ENCODE data around the gene GNG7.
A peak's percentile ranks its signal among the peaks of the same experiment; 100 is the strongest.
"Not testable (repeated sequence)": the region's sequence is repeated elsewhere in the genome, so short reads cannot be mapped to it uniquely, and the experiment has no call there.

The GNG7 gene

DNA sequence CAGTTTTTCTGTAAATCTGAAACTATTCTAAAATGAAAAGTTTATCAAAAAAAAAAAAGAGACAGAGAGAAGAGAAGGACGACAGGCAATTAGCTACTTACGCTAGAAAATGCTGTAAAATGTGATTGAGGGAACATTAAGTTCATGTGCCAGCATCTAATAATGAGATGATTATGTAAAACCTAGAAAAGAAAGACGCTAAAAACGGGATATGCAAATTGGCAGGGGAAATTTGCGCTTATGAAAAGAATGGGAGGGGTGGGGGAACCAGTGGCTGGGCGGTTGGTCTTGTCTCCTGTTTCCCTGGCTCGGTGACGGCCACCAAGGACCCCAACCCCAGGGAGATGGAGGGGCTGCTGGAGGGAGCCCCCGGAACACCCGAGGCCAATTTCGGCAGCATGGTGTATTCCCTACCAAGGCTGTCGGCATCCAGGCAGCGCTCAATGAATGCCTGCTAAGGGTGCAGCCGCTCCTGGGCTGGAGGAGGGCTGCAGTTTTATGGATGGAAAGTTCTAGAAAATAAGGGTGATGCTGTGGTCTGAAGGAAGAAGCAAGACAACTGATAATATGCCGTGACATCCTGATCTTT lies 34.2 kb downstream of the GNG7 start:
- DNase-seq: no peak

DNA sequence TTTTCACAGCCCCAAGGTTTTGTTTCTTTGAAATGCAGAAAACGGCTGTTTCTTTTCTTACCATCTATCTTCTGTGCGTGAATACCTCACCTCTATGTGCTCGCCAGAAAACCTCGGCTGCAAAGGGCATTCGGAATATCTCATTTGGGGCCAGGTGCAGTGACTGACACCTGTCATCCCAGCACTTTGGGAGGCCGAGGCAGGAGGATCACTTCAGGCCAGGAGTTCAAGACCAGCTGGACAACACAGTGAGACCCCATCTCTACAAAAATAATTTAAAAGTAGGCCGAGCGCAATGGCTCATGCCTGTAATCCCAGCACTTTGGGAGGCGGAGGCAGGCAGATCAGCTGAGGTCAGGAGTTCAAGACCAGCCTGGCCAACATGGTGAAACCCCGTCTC lies 35.1 kb downstream of the GNG7 start:
- not testable (repeated sequence) for DNase-seq

DNA sequence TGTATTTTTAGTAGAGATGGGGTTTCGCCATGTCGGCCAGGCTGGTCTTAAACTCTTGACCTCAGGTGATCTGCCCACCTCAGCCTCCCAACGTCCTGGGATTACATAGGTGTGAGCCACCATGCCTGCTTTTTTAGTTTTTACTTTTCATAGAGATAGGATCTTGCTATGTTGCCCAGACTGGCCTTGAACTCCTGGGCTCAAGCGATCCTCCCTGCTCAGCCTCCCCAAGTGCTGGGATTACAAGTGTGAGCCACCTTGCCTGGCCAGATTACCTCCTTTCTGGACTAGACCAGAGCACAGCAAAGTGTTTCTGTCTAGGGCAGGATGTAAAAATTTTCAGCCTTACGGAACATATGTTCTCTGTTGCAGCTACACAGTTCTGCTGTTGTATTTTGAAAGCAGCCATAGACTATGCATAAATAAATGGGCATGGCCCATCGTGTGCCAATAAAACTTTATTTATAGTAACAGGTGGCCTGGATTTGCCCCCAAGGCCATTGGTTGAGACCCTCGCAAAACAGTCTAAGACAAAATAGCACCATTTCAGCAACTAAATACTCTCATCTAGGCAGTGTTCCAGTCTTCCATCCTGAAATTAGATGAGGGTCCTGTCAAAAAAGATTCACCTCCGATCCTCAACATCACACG lies 36.0 kb downstream of the GNG7 start:
- DNase-seq: no peak

- no peak for DNase-seq
Observed at GRCh38 chr19:2665103-2665502, 37.4 kb downstream of the GNG7 start.

DNA sequence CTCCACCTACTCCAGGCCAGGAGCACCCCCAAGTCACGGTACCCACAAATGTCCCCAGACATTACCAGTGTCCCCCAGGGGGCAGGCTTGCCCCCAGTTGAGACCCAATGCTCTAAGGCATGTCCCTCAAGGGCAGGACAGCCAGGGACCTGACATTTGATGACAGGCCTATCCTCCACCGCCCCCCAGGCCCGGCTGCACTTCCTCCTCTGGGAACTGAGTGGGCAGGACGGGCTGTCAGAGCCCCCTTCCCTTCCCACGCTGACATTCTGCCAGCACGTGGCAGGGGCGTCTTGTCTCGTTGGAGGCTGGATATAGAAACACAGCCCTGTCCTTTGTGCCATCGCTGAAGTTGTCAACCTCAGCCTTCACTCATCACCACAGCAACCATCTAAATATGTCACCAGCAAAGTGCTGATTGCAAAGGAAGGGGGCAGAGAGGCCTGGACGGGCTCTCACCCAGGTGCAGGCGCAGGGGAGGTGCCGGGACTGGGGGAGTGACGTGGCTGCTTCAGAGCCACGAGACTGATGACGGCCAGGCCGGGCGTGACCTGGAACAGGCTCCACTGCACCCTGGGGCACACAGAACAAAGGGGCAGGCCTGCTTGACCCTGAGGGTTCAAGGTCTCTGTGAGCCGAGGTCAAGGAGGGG lies 38.4 kb downstream of the GNG7 start:
- DNase-seq: no peak

DNA sequence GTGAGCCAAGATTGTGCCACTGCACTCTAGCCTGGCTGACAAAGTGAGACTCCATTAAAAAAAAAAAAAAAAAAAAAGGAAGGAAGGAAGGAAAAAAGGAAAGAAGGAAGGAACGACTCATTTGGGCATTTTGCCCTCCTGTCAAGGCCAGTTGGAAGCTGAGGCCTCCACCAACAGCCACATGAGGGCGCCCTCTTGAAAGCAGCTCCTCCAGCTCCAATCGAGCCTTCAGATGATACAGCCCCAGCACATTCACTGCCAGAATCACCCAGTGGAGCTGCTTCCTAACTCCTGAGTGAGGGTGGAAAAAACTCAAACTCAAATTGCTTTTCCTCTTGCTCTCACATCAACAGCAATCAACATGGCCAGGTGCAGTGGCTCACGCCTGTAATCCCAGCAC lies 40.9 kb downstream of the GNG7 start:
- no peak for DNase-seq

DNA sequence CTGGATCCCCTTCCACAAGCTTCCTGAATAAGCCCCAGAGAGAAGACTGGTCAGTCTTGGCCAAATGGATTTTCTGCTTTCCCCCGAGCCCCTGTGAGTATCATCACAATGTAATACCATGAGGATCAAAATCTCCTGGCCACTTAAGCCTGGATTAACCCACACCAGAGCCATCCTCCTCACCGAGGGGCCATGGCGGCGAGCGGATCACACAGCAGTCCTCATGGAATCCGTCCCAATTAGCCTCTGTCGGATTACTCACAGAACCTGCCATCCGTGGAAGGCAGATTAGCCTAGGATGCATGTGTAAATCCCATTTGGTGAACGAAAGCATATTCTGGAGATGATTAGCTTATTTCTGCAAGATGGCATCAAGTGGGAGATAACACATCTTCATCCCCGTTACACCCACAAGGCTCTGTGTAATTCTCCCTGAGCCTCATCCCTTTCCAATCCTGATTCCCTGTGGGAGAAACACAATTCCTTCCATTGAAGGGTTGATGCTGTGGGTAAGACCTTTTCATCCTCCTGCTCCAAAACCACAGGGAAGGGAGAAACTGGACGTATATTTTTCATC lies 42.5 kb downstream of the GNG7 start:
- DNase-seq: no peak

DNA sequence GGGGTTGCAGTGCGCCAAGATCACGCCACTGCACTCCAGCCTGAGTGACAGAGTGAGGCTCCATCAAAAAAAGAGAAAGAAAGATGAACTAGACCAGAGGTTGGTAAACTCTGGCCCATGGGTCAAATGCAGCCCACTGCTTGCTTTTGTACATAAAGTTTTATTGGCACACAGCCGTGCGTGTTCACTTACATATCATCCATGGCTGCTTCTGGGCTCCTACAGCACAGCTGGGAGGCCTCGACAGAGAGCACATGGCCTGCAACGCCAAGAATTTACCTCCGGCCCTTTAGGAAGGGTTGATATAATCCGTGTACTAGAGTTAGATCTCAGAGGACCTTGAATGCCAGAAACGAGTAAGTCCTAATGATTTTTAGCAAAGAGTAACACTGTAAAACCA lies 46.0 kb downstream of the GNG7 start:
- no peak for DNase-seq

DNA sequence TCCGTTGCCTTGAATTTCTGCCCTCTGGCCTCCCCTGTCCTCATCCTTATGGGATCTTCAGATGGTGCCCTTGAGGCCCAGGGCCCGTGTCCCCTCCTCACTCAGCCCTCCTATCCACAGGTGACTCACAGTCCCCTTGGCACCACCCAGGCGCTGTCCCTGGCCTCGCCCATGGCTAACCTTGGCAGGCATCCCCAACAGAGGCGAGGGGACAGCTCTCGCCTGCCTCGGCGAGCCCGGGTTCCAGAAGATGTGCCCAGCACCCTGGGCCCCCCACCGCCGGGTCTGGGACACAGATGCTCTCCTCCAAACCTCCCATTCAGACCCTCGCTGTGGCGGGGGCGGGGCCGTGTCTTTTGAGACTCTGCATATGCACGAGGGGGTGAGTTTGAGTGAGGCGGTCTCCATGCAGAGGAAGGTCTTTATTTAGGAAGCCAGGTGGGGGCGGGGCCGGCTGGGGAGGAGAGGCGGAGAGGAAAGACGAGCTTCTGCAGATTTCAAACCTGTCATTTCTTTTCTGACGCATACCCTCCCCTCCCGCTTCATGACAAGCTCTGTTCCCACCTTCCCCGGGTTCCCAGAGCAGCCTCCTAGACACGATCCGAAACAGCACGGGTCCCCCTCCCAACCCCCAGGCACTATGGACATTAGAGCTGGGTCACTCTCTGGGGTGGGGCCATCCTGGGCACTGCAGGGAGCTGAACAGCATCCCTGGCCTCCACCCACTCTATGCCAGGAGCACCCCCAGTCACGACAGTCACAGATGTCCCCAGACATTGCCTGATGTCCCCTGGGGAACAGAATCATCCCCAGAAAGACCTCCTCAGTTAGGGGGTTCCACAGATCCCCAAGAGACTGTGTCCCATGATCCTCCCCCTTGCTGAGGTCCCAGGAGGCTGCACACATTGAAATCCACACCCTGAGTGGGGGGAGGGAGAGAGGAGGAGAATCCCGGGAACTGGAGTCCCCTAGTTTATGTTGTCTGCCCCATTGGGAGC lies 48.5 kb downstream of the GNG7 start:
- DNase-seq: no peak

GRCh38 chr19:2653218-2653617 lies 49.3 kb downstream of the GNG7 start:
- DNase-seq: no peak

- DNase-seq: no peak
Observed at GRCh38 chr19:2652504-2653099, 49.9 kb downstream of the GNG7 start.

DNA sequence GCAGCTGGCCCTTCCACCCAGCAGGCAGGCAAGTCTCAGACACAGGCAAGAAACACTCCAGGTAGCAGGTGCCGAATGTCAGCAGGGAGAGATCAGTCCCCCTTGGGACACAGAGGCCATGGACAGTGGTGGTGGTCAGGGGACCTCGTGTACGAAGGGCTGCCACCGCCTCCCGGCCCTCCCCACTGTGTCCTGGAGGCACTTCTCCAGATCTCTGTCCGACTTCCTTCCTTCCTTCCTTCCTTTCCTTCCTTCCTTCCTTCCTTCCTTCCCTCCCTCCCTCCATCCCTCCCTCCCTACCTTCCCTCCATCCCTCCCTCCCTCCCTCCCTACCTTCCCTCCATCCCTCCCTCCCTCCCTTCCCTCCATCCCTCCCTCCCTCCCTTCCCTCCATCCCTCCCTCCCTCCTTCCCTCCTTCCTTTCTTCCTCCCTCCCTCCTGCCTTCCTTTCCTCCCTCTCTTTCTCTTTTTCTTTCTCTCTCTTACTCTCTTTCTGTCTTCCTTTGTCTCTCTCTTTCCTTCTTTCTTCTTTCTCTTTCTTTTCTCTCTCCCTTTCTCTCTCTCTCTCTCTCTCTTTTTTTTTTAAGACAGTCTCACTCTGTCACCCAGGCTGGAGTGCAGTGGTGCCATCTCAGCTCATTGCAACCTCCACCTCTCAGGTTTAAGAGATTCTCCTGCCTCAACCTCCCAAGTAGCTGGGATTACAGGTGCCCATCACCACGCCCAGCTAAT lies 51.3 kb downstream of the GNG7 start:
- not testable (repeated sequence) for DNase-seq

- DNase-seq: no peak
Observed at GRCh38 chr19:2650515-2650914, 52.0 kb downstream of the GNG7 start.

DNA sequence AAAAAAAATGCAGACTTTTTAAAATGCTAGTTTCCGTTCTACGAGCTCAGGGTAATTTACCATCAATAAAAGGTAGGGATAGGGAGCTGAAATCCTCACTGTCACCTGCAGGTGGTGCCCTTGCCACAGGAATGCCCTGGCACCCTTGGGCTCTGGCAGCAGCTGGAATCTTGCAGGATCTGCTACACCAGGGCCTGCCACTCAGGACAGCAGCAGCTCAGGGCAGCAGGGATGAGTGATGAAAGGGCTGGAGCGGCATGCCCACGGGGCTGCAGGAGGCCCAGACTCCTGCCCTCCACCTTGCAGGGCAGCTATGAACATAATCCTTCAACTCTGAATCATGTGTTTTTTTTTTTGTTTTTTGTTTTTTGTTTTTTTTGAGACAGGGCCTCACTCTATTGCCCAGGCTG lies 54.0 kb downstream of the GNG7 start:
- DNase-seq: peak; percentile 71

DNA sequence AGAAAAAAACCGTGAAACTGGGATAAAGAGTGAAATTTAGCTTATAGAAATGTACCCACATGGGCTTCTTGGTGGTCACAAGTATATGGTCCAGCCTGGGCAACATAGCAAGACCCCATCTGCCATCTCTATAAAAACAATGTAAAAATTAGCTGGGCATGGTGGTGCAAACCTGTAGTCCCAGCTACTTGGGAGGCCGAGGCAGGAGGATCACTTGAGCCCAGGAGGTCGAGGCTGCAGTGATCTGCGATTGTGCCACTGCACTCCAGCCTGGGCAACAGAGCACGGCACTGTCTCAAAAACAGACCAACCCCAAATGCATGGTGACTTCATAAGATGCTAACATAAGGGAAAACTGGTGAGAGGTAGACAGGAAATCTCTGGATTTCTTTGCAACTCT lies 54.4 kb downstream of the GNG7 start:
- no peak for DNase-seq

DNA sequence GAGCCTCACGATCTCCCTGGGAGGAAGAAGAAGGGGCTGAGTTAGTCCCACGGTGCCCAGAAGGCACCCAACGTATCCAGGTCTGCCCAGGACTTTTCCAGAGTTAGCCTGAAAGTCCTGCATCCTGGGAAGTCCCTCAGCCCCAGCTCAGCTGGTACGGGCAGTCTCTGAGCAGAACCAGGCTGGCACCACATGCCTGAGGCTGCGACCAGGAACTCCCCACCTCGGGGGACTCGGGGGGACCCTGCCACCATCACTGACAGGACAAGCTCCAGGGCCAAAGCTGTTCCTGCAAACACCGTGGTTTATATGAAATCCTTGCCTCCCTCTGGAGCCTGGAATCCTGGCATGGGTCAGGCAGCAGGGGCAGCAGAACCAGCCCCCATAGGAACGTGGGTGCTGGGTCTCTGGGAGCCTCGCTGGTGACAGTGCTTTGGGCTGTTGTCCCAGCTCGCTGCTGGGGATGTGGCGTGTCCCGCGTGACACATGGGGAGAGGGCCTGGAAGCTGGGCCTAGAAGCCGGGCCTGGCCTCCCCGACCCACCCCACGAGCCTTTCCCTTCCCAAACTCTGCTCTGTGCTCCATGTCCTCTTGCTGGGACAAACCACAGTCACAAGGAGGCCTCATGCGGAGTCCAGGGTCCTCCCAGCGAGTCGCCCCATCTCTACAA lies 55.5 kb downstream of the GNG7 start:
- DNase-seq: no peak

- DNase-seq: no peak
Observed at GRCh38 chr19:2645826-2646225, 56.7 kb downstream of the GNG7 start.

- DNase-seq: not testable (repeated sequence)
Observed at GRCh38 chr19:2643123-2643737, 59.3 kb downstream of the GNG7 start.

DNA sequence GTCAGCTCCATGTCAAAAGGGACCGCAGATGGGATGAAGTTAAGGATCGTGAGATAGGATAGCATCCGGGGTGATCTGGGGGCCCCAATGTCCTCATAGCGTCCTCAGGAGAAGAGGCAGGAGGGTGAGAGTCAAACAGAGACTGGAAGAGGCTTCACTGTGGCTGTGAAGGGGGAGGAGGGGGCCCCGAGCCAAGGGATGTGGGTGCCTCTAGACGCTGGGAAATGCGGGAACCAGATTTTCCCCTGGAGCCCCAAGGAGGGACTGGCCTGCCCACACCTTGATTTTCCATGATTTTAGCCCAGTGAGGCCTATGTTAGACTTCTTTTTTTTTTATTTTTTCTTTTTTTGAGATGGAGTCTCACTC lies 61.2 kb downstream of the GNG7 start:
- DNase-seq: no peak

DNA sequence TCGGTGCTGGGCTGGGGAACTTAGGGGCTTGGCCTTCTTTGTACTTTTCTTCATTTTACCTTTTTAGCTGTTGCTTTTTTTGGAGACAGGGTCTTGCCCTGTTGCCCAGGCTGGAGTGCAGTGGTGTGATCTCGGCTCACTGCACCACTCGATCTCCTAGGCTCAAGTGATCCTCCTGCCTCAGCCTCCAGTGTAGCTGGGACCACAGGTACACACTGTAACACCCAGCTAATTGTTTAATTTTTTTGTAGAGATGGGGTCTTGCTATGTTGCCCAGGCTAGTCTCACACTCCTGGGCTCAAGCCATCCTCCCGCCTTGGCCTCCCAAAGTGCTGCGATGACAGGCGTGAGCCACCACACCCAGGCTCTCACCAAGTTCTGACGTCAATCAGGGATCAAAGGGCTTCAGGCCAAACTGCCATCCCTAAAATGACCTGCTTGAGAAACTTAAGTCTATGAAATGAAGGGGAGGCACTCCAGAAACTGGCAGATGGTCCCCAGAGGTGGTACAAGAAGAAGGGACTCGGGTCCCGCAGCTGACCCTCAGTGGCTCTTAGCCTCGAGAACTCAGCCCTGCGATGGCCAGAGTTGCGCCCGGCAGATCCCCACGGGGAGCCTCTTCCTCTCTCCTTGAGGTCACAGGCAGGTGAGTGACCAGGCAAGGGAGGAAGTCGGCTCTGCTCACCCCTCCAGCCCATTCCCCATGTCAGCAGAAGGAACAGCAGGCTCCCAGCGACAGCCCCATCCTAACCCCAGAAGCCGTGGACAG lies 61.7 kb downstream of the GNG7 start:
- no peak for DNase-seq

Data from T1000 (cell line).